Activated gamma-delta T cell (primary cell): ENCODE results near the gene ITSN1.
"Not testable (repeated sequence)": the region's sequence is repeated elsewhere in the genome, so short reads cannot be mapped to it uniquely, and the experiment has no call there.

ENCODE experiments used
- DNase-seq: peaks from one replicate; lab custom pipeline; 2025; lab: John Stamatoyannopoulos, UW

ITSN1 gene

GRCh38 chr21:33651965-33652680, 9.8 kb downstream of the ITSN1 start:
- DNase-seq = no peak

GRCh38 chr21:33654412-33654811, 12.1 kb downstream of the ITSN1 start:
- no peak for DNase-seq

- no peak for DNase-seq
These were observed 13.4 kb downstream of the ITSN1 start for GRCh38 chr21:33655588-33656221.

- DNase-seq = no peak
These were observed 15.0 kb downstream of the ITSN1 start for GRCh38 chr21:33657124-33657820.

GRCh38 chr21:33658919-33659567, 16.7 kb downstream of the ITSN1 start:
- no peak for DNase-seq

GRCh38 chr21:33659568-33659949, 17.3 kb downstream of the ITSN1 start:
- no peak for DNase-seq

- DNase-seq = no peak
These were observed 18.1 kb downstream of the ITSN1 start for GRCh38 chr21:33660406-33660805.

- DNase-seq = no peak
These were observed 18.8 kb downstream of the ITSN1 start for GRCh38 chr21:33661146-33661545.

- DNase-seq = no peak
These were observed 19.7 kb downstream of the ITSN1 start for GRCh38 chr21:33662046-33662445.

- DNase-seq = no peak
These were observed 20.9 kb downstream of the ITSN1 start for GRCh38 chr21:33663241-33663640.

GRCh38 chr21:33664135-33664534, 21.8 kb downstream of the ITSN1 start:
- no peak for DNase-seq

- DNase-seq = no peak
These were observed 23.9 kb downstream of the ITSN1 start for GRCh38 chr21:33666153-33666552.

- no peak for DNase-seq
These were observed 25.3 kb downstream of the ITSN1 start for GRCh38 chr21:33667636-33668035.

GRCh38 chr21:33668180-33668579, 25.9 kb downstream of the ITSN1 start:
- no peak for DNase-seq

GRCh38 chr21:33668620-33669019, 26.3 kb downstream of the ITSN1 start:
- DNase-seq = no peak

- no peak for DNase-seq
These were observed 28.0 kb downstream of the ITSN1 start for GRCh38 chr21:33670076-33670978.

- DNase-seq = no peak
These were observed 31.2 kb downstream of the ITSN1 start for GRCh38 chr21:33673473-33673872.

GRCh38 chr21:33674226-33674625, 31.9 kb downstream of the ITSN1 start:
- DNase-seq = no peak

- not testable (repeated sequence) for DNase-seq
These were observed 34.4 kb downstream of the ITSN1 start for GRCh38 chr21:33676666-33677065.

- no peak for DNase-seq
These were observed 35.1 kb downstream of the ITSN1 start for GRCh38 chr21:33677450-33677849.

GRCh38 chr21:33680870-33681269, 38.6 kb downstream of the ITSN1 start:
- no peak for DNase-seq
